NCI-H146 (cell line): ENCODE data around the gene SDF2.

Source experiments
- DNase-seq: peaks from one replicate; lab custom pipeline; 2025; lab: John Stamatoyannopoulos, UW

The SDF2 gene

GRCh38 chr17:28661635-28662526 lies at the start of gene SDF2, which contains the start of gene SUPT6H:
TSS of gene SDF2 (minus strand) at chr17:28661906. CDS start at chr17:28661876, 30 bp downstream.
TSS of gene SUPT6H (plus strand) at chr17:28662205. CDS start at chr17:28673402, 11,197 bp downstream.
- DNase-seq: peak; percentile 82

- DNase-seq: peak; percentile 91
Observed at GRCh38 chr17:28710861-28711722, 49.4 kb upstream of the SDF2 start.

DNA sequence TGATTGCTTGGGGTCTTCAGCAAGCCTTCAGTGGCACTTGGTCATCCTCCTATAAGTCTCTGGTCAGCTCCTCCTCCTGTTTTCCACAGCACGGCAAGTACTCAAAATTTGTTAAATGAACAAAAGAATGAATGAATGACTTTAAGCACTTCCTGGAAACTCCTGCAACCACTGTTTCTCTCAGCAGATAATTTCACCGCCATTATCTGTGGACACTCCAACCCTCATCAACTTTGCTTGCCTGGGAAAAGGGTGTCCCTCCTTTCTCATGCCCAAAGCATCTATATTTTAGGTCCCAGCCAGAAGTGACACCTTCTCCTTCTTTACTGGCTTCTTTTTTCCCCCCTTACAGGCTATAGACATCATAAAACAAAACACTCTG lies 45.6 kb upstream of the SDF2 start:
- DNase-seq: no peak

GRCh38 chr17:28706471-28707338 lies 45.0 kb upstream of the SDF2 start:
- DNase-seq: no peak

DNA sequence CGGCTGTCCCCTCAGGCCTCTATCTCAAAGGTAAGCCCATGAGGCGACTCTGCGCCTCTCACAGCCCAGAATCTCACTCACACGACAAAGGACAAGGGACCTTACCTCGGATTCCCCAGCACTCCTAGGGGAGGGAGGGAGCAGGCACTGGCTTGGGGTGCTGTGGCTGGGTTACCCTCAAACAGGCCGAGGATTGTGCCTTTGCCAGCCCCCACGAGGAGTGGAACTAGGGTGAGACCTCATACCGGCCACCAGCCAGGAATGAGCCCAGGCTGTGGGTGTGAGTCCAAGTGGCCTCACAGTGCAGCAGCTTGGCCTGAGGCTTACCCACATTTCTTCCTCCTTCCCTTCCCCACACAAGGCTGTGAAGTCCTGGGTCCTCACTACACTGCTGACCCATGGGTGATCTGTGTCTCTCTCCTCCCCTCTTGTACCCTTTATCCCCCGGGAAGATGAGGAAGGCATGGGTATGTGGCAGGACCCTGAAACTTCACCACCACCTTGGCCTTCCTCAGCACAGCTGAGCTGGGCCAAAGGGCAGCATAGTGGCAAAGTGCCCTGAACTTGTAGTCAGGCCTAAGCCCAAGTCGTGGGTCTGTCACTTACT lies 44.1 kb upstream of the SDF2 start:
- DNase-seq: no peak

DNA sequence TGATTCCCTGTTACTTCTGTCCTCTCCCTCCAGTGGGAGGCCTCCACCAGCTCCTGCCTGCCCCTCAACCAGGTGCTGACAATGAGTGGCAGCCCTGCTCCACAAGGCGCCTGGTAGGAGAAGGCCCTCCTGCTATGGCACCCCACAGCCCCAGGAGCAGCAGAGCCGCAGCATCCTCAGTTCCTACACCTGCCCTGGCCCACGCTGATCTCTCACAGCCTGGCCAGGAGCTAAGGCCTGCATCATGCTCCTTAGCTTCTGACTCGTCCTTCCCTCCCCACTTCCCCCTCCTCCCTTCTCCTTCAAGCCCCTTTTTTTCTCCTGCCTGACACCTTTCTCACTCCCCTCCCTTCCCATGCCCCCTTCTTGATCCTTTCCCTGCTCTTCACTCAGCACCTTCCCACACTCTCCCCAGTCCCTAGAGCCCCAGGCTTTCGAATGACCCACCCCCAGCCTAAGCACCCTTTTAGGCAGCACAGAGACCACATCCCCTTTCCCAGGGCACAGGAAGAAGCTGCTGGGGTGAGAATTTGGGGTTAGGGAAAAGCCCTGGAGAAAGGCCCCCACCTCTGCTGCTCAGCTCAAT lies 43.5 kb upstream of the SDF2 start:
- DNase-seq: peak; percentile 12

DNA sequence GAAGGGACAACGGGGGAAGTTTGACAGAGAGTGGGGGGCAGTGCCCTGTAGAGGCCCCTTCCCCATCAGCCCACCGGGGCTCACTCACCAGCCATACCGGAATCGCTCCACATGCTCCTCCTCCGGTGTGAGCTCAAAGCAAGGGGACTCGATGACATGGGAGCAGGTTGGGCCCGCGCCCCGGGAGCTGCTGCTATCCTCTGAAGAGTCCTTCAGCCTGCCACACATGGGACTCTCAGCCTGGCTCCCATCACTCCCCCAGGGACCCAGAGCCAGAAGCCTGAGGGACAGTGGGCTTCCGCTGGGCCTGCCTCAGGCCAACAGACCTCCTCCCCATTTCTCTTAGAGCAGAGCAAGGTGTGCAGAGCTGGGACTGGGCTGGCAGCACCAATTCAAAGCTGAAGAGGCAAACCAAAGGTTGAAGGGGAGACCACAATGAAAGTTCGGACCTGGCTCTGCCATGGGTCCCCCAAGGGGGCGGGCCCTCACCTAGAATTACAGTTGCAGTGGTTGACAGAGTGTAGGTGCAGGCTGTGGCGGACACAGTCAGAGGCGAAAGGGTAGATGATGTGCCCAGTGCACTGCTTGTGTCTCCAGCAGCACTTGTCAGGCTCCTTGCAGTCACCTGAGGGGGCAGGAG lies 42.6 kb upstream of the SDF2 start:
- no peak for DNase-seq

GRCh38 chr17:28703552-28704218 lies 42.0 kb upstream of the SDF2 start:
- DNase-seq: no peak

GRCh38 chr17:28702752-28703150 lies 41.0 kb upstream of the SDF2 start:
- DNase-seq: no peak

- no peak for DNase-seq
Observed at GRCh38 chr17:28702026-28702751, 40.5 kb upstream of the SDF2 start.

DNA sequence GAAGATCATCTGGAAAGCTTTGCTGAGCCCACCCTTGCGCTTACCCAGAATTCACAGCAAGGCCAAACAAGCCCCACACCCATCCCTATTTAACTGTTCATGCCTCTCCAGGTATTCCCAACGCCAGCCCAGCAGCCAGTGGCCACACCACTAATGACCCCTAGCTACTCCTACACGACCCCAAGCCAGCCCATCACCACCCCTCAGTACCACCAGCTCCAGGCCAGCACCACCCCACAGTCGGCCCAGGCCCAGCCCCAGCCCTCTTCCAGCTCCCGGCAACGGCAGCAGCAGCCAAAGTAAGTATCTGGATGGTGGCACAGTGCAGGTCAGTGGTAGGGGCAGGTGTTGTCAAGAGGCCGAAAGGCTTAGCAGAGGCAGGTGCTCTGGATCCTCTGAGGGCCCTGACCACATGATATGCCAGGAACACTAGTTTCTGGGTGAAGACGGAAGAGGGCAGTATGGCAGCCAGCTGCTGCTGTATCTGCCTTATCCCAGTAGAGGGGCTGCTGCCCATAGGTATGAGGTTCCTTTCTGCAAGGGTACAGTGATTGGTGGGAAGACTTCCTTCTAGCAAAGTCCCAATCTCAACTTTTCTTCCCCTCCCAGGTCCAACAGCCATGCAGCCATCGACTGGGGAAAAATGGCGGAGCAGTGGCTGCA lies 39.3 kb upstream of the SDF2 start:
- no peak for DNase-seq

DNA sequence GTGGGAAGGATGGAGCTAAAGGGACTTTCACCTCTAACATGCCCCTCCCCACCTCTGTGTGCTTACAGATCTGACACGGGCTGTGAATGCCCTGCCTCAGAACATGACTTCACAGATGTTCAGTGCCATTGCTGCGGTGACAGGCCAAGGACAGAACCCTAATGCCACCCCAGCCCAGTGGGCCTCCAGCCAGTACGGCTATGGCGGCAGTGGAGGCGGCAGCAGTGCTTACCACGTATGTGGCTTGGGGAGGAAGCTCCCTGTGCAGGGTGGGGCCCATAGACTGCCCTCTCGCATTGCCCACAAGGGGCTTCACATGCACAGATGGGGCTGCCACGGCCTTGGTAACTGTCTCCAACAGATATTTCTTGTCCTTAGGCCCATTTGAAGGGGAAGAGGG lies 38.6 kb upstream of the SDF2 start:
- no peak for DNase-seq

GRCh38 chr17:28698253-28698941 lies 36.7 kb upstream of the SDF2 start:
- no peak for DNase-seq

DNA sequence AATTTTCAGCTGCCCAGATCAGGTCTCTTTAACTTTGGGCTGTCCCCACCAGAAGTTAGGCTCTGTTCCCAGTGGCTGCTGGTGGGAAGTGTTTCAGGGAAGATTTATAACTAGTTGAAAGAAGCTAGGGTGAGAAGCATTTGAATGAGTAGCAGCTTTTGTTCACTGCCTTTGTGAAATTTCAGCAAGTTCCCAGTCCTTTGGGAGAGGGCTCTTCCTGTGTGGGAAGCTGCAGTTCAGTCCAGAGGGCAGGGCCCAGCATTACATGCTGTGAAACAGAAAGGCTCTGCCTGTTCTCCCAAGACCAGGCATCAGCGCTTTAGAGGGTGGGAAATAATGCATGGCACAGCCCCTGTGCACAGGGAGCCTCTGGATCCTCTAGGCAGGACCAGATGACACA lies 32.2 kb upstream of the SDF2 start:
- DNase-seq: no peak

- no peak for DNase-seq
Observed at GRCh38 chr17:28689011-28689410, 27.3 kb upstream of the SDF2 start.

DNA sequence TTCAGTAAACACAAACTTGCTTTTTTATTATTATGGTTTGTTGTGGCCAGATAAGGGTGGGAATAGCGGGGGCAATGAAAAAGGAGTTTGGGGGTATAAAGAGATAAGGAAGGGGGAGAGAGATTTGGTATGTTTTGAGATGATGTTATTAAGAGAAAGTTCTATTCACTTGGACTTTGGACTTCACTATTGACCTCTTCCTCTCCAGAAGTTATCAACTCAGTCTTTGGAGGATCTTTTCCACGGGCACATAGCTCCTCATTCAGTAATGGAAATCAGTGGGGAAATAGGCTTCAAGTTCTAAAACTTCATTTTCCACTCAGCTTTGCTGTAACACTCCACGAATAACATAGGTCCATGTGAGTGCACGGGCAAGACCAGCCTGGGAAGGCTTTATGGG lies 26.8 kb upstream of the SDF2 start:
- no peak for DNase-seq

- DNase-seq: no peak
Observed at GRCh38 chr17:28686296-28686695, 24.6 kb upstream of the SDF2 start.

- DNase-seq: no peak
Observed at GRCh38 chr17:28685366-28685765, 23.7 kb upstream of the SDF2 start.
